Stimulated activated CD8-positive, alpha-beta memory T cell treated with anti-CD3 and anti-CD28 coated beads, Interleukin-4, amount 100 ng/mL, for 48 hours (primary cell): Measurements from ENCODE around the gene BMPR2.
A peak's percentile ranks its signal among the peaks of the same experiment; 100 is the strongest.
"Not testable (repeated sequence)": the region's sequence is repeated elsewhere in the genome, so short reads cannot be mapped to it uniquely, and the experiment has no call there.

Experiments
- DNase-seq: peaks from one replicate; pipeline ENCODE4 v3.0.0-alpha.2; 2020

Gene BMPR2

DNA sequence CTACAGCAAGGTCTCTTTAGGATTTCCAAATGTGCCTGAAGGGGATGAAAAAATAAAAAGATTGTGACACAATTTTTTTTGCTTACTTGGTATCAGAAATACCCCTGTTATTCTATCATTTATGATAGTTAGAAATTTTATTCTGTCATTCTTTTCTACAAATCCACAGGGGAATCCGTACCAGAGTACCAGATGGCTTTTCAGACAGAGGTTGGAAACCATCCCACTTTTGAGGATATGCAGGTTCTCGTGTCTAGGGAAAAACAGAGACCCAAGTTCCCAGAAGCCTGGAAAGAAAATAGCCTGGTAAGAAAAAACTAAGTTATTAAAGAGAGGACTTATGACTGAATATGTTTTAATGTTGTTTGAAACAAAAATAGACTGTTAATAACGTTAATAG lies 166.0 kb downstream of the BMPR2 start:
- no peak for DNase-seq

DNA sequence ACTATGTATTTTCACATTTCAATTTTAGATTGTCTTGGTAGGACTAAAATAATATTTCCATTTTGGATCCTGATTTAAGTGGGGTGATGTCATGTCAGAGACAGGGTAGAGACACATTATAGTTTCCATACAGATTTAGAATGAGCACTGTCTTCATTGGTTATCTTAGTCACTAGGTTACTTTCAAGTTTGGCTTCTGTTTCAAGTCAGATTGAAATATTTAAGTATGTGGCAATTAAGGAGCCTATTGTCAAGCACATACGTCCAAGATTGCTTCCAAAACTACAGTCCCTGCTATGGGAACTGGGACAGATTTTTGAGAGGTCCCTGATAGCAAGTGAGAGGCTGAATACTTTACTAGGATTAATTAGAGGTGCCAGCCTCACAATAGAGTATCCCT lies 169.4 kb downstream of the BMPR2 start:
- DNase-seq: no peak

DNA sequence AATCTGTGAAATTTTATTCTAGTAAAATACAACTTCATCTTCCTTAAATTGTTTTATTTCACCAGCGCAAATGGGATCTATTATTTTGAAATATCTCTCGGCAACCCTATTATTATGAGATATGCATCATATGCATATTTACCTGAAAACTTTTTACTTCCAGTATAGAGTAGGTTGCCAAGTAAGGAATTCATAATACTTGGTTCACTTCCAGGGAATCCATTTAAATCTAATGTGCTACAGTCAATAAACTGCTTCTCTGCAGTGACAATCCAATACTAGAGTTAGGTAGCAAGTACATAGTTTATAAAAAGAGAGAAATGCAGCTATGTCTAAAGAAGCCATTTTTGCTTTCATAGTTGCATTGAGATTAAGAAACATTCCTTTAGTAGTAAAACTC lies 169.8 kb downstream of the BMPR2 start:
- DNase-seq: no peak

DNA sequence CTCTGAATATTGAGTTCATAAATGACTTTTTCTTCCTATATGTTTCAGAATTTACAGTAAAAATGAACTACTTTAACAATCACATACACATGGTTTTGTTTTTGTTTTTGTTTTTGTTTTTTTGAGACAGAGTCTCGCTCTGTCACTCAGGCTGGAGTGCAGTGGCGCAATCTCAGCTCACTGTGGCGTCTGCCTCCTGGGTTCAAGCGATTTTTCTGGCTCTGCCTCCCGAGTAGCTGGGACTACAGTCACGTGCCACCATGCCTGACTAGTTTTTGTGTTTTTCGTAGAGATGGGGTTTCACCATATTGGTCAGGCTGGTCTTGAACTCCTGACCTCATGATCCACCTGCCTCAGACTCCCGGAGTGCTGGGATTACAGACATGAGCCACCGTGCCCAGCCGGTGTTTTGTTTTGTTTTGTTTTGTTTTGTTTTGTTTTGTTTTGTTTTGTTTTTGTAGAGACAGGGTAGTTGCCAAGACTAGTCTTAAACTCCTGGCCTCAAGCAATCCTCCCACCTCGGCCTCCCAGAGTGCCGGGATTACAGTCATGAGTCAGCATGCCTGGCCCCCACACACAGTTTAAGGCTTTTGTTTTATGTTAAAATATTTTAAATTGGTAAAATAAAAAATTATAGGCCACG lies 170.5 kb downstream of the BMPR2 start:
- DNase-seq: not testable (repeated sequence)

DNA sequence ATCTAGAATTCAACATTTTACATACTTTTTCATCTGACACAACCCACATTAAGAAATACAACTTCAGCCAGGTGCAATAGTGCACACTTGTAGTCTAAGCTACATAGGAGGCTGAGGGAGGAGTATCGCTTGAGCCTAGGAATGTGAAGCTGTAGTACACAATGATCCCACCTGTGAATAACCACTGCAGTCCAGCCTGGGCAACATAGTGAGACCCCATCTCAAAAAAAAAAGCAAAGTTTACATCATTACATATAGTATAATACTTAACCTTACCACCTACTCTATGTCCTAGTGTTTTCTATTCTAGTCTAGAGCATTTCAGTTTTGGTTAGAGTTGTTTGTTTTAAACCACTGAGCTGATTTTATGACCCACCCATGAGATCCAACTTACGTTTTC lies 172.1 kb downstream of the BMPR2 start:
- DNase-seq: no peak

DNA sequence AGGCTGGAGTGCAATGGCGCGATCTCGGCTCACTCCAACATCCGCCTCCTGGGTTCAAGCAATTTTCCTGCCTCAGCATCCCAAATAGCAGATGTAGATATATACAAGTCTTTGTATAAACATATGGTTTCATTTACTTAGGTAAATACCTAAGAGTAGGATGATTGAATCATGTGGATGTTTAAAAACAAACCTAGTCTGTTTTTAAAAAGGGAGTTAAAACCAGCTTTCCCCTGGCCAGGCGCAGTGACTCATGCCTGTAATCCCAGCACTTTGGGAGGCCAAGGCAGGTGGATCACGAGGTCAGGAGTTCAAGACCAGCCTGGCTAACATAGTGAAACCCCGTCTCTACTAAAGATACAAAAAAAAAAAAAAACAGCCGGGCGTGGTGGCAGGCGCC lies 174.9 kb downstream of the BMPR2 start:
- not testable (repeated sequence) for DNase-seq

DNA sequence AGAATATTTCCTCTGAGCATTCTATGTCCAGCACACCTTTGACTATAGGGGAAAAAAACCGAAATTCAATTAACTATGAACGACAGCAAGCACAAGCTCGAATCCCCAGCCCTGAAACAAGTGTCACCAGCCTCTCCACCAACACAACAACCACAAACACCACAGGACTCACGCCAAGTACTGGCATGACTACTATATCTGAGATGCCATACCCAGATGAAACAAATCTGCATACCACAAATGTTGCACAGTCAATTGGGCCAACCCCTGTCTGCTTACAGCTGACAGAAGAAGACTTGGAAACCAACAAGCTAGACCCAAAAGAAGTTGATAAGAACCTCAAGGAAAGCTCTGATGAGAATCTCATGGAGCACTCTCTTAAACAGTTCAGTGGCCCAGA lies 179.2 kb downstream of the BMPR2 start:
- DNase-seq: peak; percentile 29

DNA sequence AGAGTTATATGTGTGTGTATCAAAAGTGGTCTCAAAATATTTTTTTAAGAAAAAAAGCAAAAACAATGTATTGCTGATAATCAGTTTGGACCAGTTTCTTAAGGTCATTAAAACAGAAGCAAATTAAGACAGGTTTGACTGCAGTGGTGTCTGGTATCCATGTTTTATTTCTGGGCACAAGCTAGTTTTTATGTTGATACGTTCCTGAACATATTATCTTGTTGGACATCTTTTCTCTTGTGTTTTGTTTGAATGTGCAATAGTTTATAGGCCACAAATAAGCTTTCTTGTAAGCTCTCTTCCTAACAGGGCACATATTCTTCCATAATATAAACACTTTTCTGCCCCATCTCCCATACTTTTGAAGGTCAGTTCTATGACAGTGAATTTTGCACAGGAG lies 184.1 kb downstream of the BMPR2 start:
- DNase-seq: no peak

DNA sequence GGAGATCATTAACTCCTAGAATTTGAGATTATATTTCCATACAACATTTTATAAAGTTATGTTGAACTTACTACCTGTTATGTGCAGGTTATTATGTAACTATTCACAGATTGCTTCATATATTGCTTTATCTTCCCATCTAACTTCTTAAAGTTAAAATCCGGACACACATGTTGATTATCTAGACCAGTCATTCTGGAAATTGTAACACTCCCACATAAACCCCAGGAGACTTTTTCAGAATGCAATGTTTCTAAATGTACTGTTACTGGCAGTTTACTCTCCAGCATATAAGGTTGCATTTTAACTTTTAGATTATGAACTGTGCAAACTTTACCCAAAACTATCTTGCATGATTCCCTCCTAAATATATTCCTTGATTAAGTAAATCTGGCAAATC lies 188.1 kb downstream of the BMPR2 start:
- DNase-seq: no peak

DNA sequence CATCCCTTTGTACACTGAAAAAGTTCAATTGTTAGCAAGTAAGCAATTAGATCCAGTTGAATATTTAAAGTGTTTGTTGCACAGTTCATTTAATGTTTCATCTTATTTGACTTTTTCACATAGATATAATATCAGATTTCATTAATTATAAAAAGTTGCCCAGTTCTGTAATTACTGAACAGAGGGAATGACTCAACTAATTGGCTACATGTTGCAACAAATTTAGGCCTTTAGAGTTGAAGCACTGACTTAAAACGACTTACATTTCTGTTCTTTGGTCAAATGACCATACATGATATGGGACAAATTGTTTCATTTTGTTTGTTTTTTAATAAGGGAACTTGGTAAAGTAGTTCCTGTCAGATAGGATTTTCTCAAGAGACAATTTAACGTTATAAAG lies 190.2 kb downstream of the BMPR2 start:
- DNase-seq: no peak

DNA sequence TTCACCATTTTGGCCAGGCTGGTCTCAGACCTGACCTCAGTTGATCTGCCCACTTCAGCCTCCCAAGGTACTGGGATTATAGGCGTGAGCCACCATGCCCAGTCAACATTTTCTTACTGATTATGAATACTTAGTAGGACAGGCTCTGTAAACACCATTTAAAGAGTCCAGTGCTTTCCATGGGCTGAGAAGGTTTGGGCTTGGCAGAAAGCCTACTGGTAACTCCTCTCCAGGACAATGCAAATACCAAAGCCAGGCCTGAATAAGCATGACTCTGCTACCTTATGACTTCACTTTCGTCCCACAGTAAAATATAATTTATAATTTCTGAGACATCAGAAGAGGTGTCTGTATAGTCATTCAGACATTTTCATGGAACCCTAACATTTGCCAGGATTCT lies 198.4 kb downstream of the BMPR2 start:
- DNase-seq: no peak

DNA sequence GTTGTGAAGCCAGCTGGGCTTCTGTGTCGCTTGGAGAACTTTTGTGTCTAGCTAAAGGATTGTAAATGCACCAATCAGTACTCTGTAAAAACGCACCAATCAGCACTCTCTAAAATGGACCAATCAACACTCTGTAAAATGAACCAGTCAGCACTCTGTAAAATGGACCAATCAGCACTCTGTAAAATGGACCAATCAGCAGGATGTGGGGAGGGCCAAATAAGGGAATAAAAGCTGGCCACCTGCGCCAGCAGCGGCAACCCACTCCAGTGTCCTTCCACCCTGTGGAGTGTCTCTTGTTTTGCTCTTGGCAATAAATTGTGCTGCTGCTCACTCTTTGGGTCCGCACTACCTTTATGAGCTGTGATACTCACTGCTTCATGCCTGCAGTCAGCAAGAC lies 199.1 kb downstream of the BMPR2 start:
- not testable (repeated sequence) for DNase-seq

DNA sequence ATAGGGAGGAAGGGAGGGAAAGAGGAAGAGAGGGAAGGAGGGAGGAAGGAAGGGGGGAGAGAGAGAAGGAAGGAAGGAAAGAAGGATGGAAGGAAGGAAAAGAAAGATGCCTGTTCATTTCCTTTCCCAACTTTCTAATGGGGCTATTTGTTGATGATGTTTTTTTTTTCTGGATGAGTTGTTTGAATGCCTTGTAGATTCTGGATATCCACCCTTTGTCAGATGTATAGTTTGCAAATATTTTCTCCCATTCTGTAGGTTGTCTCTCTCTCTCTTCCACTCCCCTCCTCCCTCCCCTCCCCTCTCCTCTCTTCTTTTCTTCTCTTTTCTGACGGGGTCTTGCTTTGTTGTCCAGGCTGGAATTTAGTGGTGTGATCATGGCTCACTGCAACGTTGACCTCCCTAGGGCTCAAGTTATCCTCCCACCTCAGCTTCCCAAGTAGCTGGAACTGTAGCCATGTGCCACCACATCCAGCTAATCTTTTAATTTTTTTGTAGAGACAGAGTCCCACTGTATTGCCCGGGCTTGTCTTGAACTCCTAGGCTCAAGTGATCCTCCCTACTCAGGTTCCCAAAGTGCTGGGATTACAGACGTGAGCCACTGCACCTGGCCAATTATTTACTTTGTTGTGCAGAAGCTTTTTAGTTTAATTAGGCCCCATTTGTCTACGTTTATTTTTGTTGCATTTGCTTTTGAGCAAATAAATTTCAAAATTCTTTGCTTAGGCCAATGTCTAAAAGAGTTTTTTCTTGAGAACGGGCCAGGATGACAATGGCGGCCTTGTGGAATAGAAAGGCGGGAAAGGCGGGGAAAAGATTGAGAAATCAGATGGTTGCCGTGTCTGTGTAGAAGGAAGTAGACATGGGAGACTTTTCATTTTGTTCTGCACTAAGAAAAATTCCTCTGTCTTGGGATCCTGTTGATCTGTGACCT lies 201.4 kb downstream of the BMPR2 start:
- DNase-seq: no peak

DNA sequence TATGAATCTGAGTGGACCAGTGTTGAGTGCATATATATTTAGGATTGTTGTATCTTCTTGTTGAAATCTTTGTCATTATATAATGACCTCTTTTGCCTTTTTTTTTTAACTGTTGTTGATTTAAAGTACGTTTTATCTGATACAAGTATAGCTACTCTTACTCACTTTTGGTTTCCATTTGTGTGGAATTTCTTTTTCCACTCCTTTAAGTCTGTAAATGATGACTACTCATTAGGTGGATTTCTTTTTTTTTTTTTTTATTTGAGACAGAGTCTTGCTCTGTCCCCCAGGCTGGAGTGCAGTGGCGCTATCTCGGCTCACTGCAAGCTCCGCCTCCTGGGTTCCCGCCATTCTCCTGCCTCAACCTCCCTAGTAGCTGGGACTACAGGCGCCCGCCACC lies 206.7 kb downstream of the BMPR2 start:
- not testable (repeated sequence) for DNase-seq

DNA sequence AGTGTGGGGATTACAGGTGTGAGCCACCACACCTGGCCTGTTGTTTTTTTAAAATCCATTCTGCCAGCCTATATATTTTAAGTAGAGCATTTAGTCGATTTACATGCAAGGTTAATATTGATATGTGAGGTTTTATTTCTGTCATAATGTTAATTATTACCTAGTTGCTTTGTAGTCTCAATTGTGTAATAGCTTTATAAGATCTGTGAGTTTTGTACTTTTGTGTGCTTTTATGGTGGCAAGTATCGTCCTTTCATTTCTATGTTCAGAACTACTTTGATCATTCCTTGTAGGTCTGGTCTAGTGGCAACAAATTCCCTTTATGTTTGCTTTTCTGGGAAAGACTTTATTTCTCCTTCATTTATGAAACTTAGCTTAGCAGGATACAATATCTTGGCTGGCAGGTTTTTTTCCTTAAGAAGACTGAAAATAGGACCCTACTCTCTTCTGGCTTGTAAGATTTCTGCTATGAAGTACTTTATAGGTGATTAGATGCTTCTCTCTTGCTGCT lies 207.6 kb downstream of the BMPR2 start:
- DNase-seq: no peak

DNA sequence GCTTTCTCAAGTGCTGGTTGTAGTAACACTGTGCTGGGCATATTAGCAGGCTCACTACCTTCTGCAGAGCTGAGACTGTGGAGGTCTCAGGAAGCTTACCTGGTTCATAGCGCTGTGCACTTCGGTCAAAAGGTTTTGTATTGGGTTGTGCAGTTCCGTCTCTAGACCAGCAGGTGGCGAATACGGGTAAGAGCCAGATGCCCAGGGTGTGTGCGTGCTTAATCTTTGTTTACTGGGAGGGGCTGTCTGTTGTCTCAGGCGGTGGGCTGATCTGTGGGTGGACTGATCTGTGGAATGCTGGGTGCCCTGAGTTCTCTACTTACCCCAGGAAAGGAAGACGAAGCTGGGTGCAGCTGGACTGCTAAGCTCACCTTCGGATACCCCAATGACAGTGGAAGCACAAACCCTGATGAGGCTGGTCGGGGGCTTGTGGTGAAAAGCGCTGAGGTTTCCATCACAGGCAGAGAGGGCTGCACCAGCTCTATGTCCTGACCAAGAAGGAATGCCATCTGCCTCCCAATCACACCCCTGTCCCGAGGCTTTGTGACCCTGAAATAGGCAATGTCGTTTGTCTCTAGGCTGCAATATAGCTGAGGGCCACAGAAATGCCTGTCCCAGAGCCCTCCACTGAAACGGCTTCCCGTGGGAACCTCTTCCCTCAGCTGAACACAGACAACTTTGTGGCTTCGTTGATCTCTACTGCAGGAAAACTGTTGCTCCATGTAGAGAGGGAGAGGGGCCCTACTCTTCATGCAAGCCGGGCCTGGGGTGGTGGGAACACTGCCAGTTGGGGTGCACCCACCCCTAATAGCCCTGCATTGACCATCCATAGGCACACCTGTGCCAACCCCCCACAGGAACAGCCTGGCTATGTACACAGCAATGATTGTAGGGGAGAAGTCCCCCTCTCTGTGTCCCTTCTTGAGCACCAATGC lies 212.8 kb downstream of the BMPR2 start:
- DNase-seq: peak; percentile 72

DNA sequence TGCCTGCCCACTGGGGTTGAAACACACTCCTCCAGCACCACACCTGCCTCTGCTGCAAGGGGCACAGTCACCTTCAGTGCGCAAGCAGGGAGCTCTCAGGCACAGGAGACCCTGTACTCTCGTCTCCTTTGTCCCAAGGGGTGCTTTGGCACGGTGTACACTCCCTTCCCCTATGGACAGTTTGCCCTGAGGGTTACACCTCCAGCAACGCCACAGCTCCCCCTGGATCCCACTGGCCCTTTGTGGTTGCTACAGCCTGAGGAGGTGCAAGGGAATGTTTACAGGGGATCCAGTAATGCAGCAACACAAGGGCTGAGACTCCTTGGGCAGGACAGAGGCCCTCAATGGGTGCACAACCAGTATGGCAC lies 213.4 kb downstream of the BMPR2 start:
- no peak for DNase-seq

DNA sequence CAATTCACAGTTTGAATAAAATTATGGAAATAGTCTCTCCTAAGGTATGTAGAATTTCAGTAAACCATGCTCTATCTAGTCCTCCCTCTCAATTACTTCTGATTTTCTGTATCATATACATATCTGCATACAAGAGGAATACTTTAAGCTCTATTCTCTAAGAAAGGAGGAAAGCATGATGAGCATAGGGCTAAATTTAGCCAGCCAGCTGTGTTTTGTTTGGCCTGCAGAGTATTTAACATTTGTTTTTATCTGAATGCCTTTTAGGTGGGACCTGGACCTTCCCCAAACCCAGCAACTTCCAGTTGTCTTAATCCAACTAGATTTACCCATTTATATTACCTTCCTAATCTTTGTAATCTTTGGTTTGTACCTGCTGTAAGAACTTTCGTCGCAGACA lies 216.4 kb downstream of the BMPR2 start:
- no peak for DNase-seq

DNA sequence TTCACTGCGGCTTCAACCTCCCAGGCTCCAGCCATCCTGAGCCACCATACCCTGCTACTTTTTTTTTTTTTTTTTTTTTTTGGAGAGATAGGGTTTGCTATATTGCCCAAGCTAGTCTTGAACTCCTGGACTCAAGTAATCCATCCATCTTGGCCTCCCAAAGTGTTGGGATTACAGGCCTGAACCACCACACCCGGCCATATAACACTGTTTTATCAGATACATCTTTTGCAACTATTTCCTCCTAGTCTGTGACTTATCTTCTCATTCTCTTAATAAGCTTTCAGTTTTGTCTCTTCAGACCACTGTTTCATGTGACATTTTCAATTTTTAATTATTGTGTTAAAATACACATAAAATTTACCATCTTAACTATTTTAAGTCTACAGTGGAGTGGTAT lies 223.0 kb downstream of the BMPR2 start:
- no peak for DNase-seq

DNA sequence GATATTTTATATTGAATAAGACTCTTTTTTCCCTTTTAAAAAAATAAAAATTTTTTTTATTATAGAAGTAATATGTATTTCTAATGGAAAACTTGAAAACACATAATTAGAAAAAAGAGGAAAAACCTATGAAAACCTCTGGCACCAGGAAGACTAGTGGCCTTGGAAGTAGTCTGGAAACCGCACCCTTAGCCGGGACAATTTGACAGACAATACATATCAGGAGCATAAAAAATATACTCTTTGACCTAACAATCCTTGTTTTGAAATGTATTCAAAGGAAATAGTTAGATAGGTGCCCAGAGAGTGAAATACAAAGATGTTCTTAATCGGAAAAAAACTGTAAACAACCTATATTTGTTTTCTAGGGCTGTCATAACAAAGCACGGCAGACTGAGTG lies 223.8 kb downstream of the BMPR2 start:
- no peak for DNase-seq

DNA sequence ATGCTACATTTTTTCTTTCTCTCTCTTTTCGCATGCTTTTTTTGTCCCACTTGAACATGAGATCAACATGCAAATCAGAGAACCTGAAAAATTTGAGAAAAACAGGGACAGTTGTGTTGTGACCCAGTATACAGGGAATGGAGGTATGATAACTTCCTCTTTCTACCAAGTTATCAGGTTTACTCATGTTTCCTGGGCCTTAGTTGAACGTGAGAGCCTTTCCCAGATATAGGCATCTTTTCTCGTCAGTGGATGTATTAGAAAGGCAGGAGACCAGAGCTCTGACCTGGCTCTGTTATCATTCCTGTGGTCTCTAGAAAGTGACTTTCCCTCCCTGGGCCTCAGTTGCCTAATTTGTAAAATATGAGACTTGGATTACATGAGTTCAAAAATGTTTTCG lies 228.6 kb downstream of the BMPR2 start:
- DNase-seq: no peak

DNA sequence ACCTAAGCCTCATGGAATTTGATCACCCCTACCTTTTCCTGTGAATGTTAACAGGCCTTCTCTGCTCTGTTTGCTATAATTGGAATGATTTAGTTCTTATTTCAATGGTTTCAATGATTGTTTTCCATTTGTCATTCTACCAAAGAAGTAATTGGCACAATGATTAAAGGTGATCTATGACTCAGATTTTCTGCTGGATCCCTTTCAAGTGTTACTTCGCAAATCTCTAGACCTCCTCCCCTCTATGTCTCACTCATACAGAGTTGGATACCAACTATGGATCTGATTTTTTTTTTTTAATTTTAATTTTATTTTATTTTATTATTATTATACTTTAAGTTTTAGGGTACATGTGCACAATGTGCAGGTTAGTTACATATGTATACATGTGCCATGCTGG lies 229.0 kb downstream of the BMPR2 start:
- no peak for DNase-seq

DNA sequence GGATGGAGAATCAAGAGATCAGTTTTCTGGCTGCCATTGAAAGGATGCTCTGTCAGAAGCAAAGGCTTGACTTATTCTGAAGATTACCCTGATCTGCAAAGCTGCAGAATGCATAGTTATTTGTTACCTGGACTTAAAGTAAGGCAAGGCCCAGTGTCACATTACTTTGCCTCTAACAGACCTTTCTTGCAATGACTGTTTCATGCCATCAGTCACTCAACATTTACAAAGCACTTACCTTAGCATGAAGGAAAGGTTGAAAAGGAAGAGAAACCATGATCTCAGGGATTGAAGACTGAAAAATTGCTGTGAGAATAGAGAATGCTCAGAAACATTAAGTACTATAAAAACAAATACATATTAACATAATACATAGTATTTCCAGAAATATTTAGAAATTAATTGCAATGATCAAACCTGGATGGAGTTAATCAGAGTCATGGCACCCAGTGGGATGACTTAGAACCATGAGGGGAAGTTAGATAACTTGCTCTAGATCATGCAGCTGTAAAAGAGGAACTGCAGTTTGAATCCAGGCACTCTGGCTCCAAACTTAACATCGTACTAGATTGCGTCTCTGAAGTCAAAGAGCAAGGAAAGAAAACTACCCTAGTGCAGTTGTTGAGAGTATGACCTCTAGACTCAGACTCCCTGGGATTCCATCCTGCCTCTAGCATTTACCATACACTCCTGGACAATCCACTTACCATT lies 232.2 kb downstream of the BMPR2 start:
- no peak for DNase-seq
